Thoracic aorta (tissue), 2 donors: Measurements from ENCODE around the gene ARHGAP8. TPM values are rescaled to one million over a fixed set of nuclear protein-coding genes. Genes with fewer than 3 reads are reported as not detected.

Experiments
- ATAC-seq: fragments of 150-250 bp; one replicate; pipeline ENCODE4 v1.8.0; 2017; ENCODE audit warnings: low read depth; ENCODE audit not compliant: insufficient number of reproducible peaks, low FRiP score
- DNase-seq: peaks from one replicate; pipeline ENCODE4 v3.0.0-alpha.2; 2020; ENCODE audit warnings: low spot score
- H3K27ac ChIP-seq, 2 donors: fragments of 200-600 bp; sonication (generic); 1 replicate in 1 of 2; 2 replicates in 1 of 2; pipeline ENCODE4 v1.5.1; 2016; ENCODE audit warnings: mild to moderate bottlenecking in 2 of 2, moderate library complexity in 2 of 2
- H3K27me3 ChIP-seq: fragments of 200-600 bp; sonication (generic); replicated peaks from 2 replicates; pipeline ENCODE4 v1.6.0; 2016; ENCODE audit warnings: mild to moderate bottlenecking; ENCODE audit not compliant: insufficient read depth
- H3K36me3 ChIP-seq: fragments of 200-600 bp; sonication (generic); one replicate; pipeline ENCODE4 v1.5.1; 2016
- H3K4me1 ChIP-seq, 2 donors: fragments of 200-600 bp; sonication (generic); 1 replicate in 1 of 2; 2 replicates in 1 of 2; pipeline versions ENCODE4 v1.5.1 to v1.6.0; 2016; ENCODE audit warnings: low read depth in 2 of 2, mild to moderate bottlenecking in 1 of 2; ENCODE audit not compliant: control insufficient read depth in 1 of 2
- H3K4me3 ChIP-seq: fragments of 200-600 bp; sonication (generic); 2 replicates; pipeline ENCODE4 v1.5.1; 2016; ENCODE audit warnings: mild to moderate bottlenecking
- H3K9me3 ChIP-seq: fragments of 200-600 bp; sonication (generic); 2 replicates; pipeline ENCODE4 v1.5.1; 2016
- CTCF ChIP-seq: fragments of 200-600 bp; sonication (generic); IDR thresholded peaks from one replicate; pipeline ENCODE4 v1.5.1; 2019; ENCODE audit warnings: antibody characterized with exemption
- total RNA-seq, 2 donors: library from RNA; depleted of rRNA; stranded (reverse); fragments of >200 nt; gene quantifications; one replicate each; pipeline versions ENCODE4 v1.1.0 to v1.2.3, GENCODE V29; 2016

ARHGAP8 gene
- total RNA-seq, 2 donors from 2014 or later = 1.2 to 4.0 TPM

GRCh38 chr22:44755956-44756361 lies 3.6 kb downstream of the ARHGAP8 start:
- H3K36me3 ChIP-seq = no peaks in the 10 kb centered on the region
- H3K4me1 ChIP-seq = no peaks in the 10 kb centered on the region
- no peak overlapping the region for H3K4me3 ChIP-seq
- H3K9me3 ChIP-seq = no peaks in the 10 kb centered on the region
- no peak for ATAC-seq
- DNase-seq = no peak
- no peak for TF ChIP-seq CTCF
- no peak overlapping the region for H3K27ac ChIP-seq
- no peaks in the 10 kb centered on the region for H3K27me3 ChIP-seq

GRCh38 chr22:44758344-44758973 lies 6.1 kb downstream of the ARHGAP8 start:
- no peaks in the 10 kb centered on the region for H3K4me1 ChIP-seq
- TF ChIP-seq CTCF = no peak
- no peak for ATAC-seq
- H3K36me3 ChIP-seq = no peaks in the 10 kb centered on the region
- no peak for DNase-seq
- no peaks in the 10 kb centered on the region for H3K27me3 ChIP-seq
- H3K4me3 ChIP-seq = no peak overlapping the region
- no peak overlapping the region for H3K27ac ChIP-seq
- no peaks in the 10 kb centered on the region for H3K9me3 ChIP-seq

GRCh38 chr22:44759001-44759400 lies 6.6 kb downstream of the ARHGAP8 start:
- no peak for DNase-seq
- no peak for ATAC-seq
- Histone ChIP-seq H3K27me3 (no peaks in the 10 kb centered on the region), H3K4me1 (no peaks in the 10 kb centered on the region), H3K36me3 (no peaks in the 10 kb centered on the region), H3K4me3 (no peak overlapping the region), H3K27ac (no peak overlapping the region), H3K9me3 (no peaks in the 10 kb centered on the region)
- TF ChIP-seq CTCF = no peak

- Histone ChIP-seq H3K36me3 (no peaks in the 10 kb centered on the region), H3K27ac (no peak overlapping the region), H3K4me3 (no peak overlapping the region), H3K27me3 (no peaks in the 10 kb centered on the region), H3K9me3 (no peaks in the 10 kb centered on the region), H3K4me1 (no peaks in the 10 kb centered on the region)
- no peak for TF ChIP-seq CTCF
- no peak for DNase-seq
- no peak for ATAC-seq
These were observed 7.3 kb downstream of the ARHGAP8 start for GRCh38 chr22:44759430-44760310.

- no peak for ATAC-seq
- no peak for DNase-seq
- Histone ChIP-seq H3K4me1 (no peaks in the 10 kb centered on the region), H3K27me3 (no peaks in the 10 kb centered on the region), H3K27ac (no peak overlapping the region), H3K36me3 (no peaks in the 10 kb centered on the region), H3K4me3 (no peak overlapping the region), H3K9me3 (no peaks in the 10 kb centered on the region)
- no peak for TF ChIP-seq CTCF
These were observed 8.1 kb downstream of the ARHGAP8 start for GRCh38 chr22:44760476-44760875.
